Measurements from ENCODE around the gene GNAT1. TPM values are rescaled to one million over a fixed set of nuclear protein-coding genes. Genes with fewer than 3 reads are reported as not detected.

The GNAT1 gene
- total and polyA plus RNA-seq, 2 of the 13 experiments (the other 11 are each of a cell fraction or from before 2014, with no cell fraction given): 0.15 TPM; not detected in 1

- TF ChIP-seq ZNF407 (CRISPR knock-in tag; IDR thresholded peaks at IDR 0.05; ENCODE audit: not compliant biosample characterization): no peak
- TF ChIP-seq DPF2 (CRISPR knock-in tag; IDR thresholded peaks at IDR 0.05; ENCODE audit: borderline replicate concordance, low read depth): no peak
- TF ChIP-seq NR2F1 (CRISPR knock-in tag; IDR thresholded peaks at IDR 0.05): no peak
- no peak for TF ChIP-seq NBN (conservative IDR thresholded peaks at IDR 0.05)
- TF ChIP-seq JDP2 (CRISPR knock-in tag; IDR thresholded peaks at IDR 0.05; ENCODE audit: borderline replicate concordance): no peak
- TF ChIP-seq ZNF720 (CRISPR knock-in tag; IDR thresholded peaks at IDR 0.05): no peak
- no peak for TF ChIP-seq ZNF44 (CRISPR knock-in tag; IDR thresholded peaks at IDR 0.05)
- TF ChIP-seq ZBTB40 (IDR thresholded peaks at IDR 0.05): no peak
- TF ChIP-seq ZBTB40 (CRISPR knock-in tag; IDR thresholded peaks at IDR 0.05): no peak
- no peak for TF ChIP-seq PAWR (CRISPR knock-in tag; IDR thresholded peaks at IDR 0.05; ENCODE audit: borderline replicate concordance)
- peak; percentile 62; the same call in 1 of the 2 replicates for TF ChIP-seq ZNF317 (CRISPR knock-in tag; IDR thresholded peaks at IDR 0.05)
- TF ChIP-seq ELF3 (CRISPR knock-in tag; IDR thresholded peaks at IDR 0.05): peak; percentile 32; the same call in 1 of the 2 replicates
Measured at GRCh38 chr3:50245831-50246516, 54.6 kb downstream of the GNAT1 start (continued).

Measured in HepG2 (cell line).